ENCODE measurements around the gene CCDC88A. TPM values are rescaled to one million over a fixed set of nuclear protein-coding genes. Genes with fewer than 3 reads are reported as not detected.

Gene CCDC88A
- total RNA-seq, 1 donor from 2014 or later = 66.7 TPM

- DNase-seq (ENCODE audit: low read depth) (no peak), FAIRE-seq (no peak)
- H3K4me1 Mint-ChIP-seq (ENCODE audit: low read depth, unreplicated experiment) = peaks cover 2% of the 10 kb centered on the region
- no peaks in the 10 kb centered on the region for H3K27me3 Mint-ChIP-seq (ENCODE audit: low read depth, unreplicated experiment)
- H3K27me3 ChIP-seq (ENCODE audit: insufficient read depth, low read length) = no peaks in the 10 kb centered on the region
- no peaks in the 10 kb centered on the region for H3K36me3 Mint-ChIP-seq (ENCODE audit: low read depth, unreplicated experiment)
- H3K36me3 ChIP-seq (ENCODE audit: insufficient read depth, low read length) = no peaks in the 10 kb centered on the region
- TF ChIP-seq EZH2 (IDR thresholded peaks at IDR 0.05; ENCODE audit: insufficient read depth, low read length) = no peak
- TF ChIP-seq CTCF (IDR thresholded peaks at IDR 0.05; ENCODE audit: insufficient read depth, low read depth, low read length) = no peak
- no peak overlapping the region for H3K4me3 ChIP-seq (ENCODE audit: insufficient read depth, low read depth, low read length)
- H3K4me1 ChIP-seq (ENCODE audit: insufficient read depth, low read length) = peaks cover 7% of the 10 kb centered on the region
- no peaks in the 10 kb centered on the region for H3K79me2 ChIP-seq (ENCODE audit: insufficient read depth, low read length)
- no peak overlapping the region for H3K4me2 ChIP-seq (ENCODE audit: low read length)
- no peaks in the 10 kb centered on the region for H3K9me3 ChIP-seq (ENCODE audit: insufficient read depth, low read depth, low read length)
- H3K27ac ChIP-seq (ENCODE audit: low read depth, low read length) = no peak overlapping the region
- no peak overlapping the region for H3K9ac ChIP-seq (ENCODE audit: low read length)
- H3K4me3 Mint-ChIP-seq (ENCODE audit: unreplicated experiment) = no peak overlapping the region
- no peak overlapping the region for H3K27ac Mint-ChIP-seq (ENCODE audit: unreplicated experiment)
- H2AFZ ChIP-seq (ENCODE audit: low read depth, low read length) = no peak overlapping the region
- no peaks in the 10 kb centered on the region for H4K20me1 ChIP-seq (ENCODE audit: insufficient read depth, low read length)
- H3K9me3 Mint-ChIP-seq (ENCODE audit: unreplicated experiment) = no peaks in the 10 kb centered on the region
Observed at GRCh38 chr2:55430211-55430975, 10.7 kb upstream of the CCDC88A start.

- no peaks in the 10 kb centered on the region for H3K79me2 ChIP-seq (ENCODE audit: insufficient read depth, low read length)
- no peak for DNase-seq (ENCODE audit: low read depth)
Observed at GRCh38 chr2:55428258-55428657, 8.6 kb upstream of the CCDC88A start.

More at GRCh38 chr2:55428258-55428657, 8.6 kb upstream of the CCDC88A start:
- Mint-ChIP-seq H3K4me3 (ENCODE audit: unreplicated experiment) (no peak overlapping the region), H3K36me3 (ENCODE audit: low read depth, unreplicated experiment) (no peaks in the 10 kb centered on the region), H3K4me1 (ENCODE audit: low read depth, unreplicated experiment) (peaks cover 4% of the 10 kb centered on the region), H3K9me3 (ENCODE audit: unreplicated experiment) (no peaks in the 10 kb centered on the region), H3K27me3 (ENCODE audit: low read depth, unreplicated experiment) (no peaks in the 10 kb centered on the region), H3K27ac (ENCODE audit: unreplicated experiment) (no peak overlapping the region)
- Histone ChIP-seq H3K4me3 (ENCODE audit: insufficient read depth, low read depth, low read length) (no peak overlapping the region), H3K4me1 (ENCODE audit: insufficient read depth, low read length) (peaks cover 11% of the 10 kb centered on the region), H3K27me3 (ENCODE audit: insufficient read depth, low read length) (no peaks in the 10 kb centered on the region), H3K27ac (ENCODE audit: low read depth, low read length) (no peak overlapping the region), H3K9me3 (ENCODE audit: insufficient read depth, low read depth, low read length) (no peaks in the 10 kb centered on the region), H3K9ac (ENCODE audit: low read length) (no peak overlapping the region), H4K20me1 (ENCODE audit: insufficient read depth, low read length) (no peaks in the 10 kb centered on the region), H3K4me2 (ENCODE audit: low read length) (no peak overlapping the region), H2AFZ (ENCODE audit: low read depth, low read length) (no peak overlapping the region), H3K36me3 (ENCODE audit: insufficient read depth, low read length) (no peaks in the 10 kb centered on the region)
- no peak for FAIRE-seq
- TF ChIP-seq EZH2 (IDR thresholded peaks at IDR 0.05; ENCODE audit: insufficient read depth, low read length) (no peak), CTCF (IDR thresholded peaks at IDR 0.05; ENCODE audit: insufficient read depth, low read depth, low read length) (no peak)

Measured in astrocyte (in vitro differentiated cells and primary cell).